IMR-90 (cell line): ENCODE measurements around the gene GGT6. TPM values are rescaled to one million over a fixed set of nuclear protein-coding genes. Genes with fewer than 3 reads are reported as not detected.

Source experiments
- ATAC-seq: fragments of 200-7000 bp; cut with Tn5 transposase; 2 replicates; pipeline ENCODE4 v1.9.1; 2020; ENCODE audit warnings: low read depth, mild to moderate bottlenecking, moderate library complexity
- BruUV-seq: library from RNA; stranded (reverse); fragments of 400-500 nt; replicated peaks from 2 replicates; lab custom pipeline; 2021; lab: Mats Ljungman, UMichigan
- CTCF ChIA-PET: fragments of 300-600 bp; formaldehyde crosslinking; extraction: SDS; loops from one replicate; lab custom pipeline; 2021; ENCODE audit warnings: antibody characterized with exemption; lab: Yijun Ruan, JAX
- POLR2A ChIA-PET: fragments of 300-600 bp; sonication (Branson Sonifier 250); formaldehyde crosslinking; loops from one replicate; lab custom pipeline; 2022; ENCODE audit warnings: antibody characterized with exemption; ENCODE audit not compliant: unreplicated experiment; lab: Charles Lee
- DNase-seq: peaks from one replicate; pipeline ENCODE4 v3.0.0; 2013
- H2AFZ ChIP-seq: replicated peaks from 2 replicates; pipeline ENCODE3; 2013; ENCODE audit warnings: low read length, mild to moderate bottlenecking; ENCODE audit not compliant: poor library complexity
- H2AK5ac ChIP-seq: 2 replicates; pipeline ENCODE4 v1.6.1; 2013; ENCODE audit warnings: low read depth, low read length, inconsistent platforms
- H2AK9ac ChIP-seq: replicated peaks from 2 replicates; pipeline ENCODE3; 2013; ENCODE audit warnings: mild to moderate bottlenecking, low read depth, low read length, moderate library complexity; ENCODE audit not compliant: poor library complexity
- H2BK120ac ChIP-seq: 2 replicates; pipeline ENCODE4 v1.6.1; 2013; ENCODE audit warnings: low read depth, low read length, inconsistent platforms
- H2BK15ac ChIP-seq: 3 replicates; pipeline ENCODE4 v1.6.1; 2013; ENCODE audit warnings: low read depth, low read length, inconsistent platforms
- H2BK20ac ChIP-seq: 2 replicates; pipeline ENCODE4 v1.6.1; 2013; ENCODE audit warnings: low read depth, mild to moderate bottlenecking, inconsistent platforms, low read length, moderate library complexity
- H2BK5ac ChIP-seq: 2 replicates; pipeline ENCODE4 v1.6.1; 2013; ENCODE audit warnings: mild to moderate bottlenecking, low read depth, low read length, inconsistent platforms; ENCODE audit not compliant: poor library complexity, severe bottlenecking
- H3K14ac ChIP-seq: replicated peaks from 2 replicates; pipeline ENCODE4 v1.6.1; 2013; ENCODE audit warnings: low read depth, low read length, inconsistent platforms
- H3K18ac ChIP-seq: 2 replicates; pipeline ENCODE4 v1.6.1; 2013; ENCODE audit warnings: low read depth, low read length, control low read depth
- H3K23ac ChIP-seq: 2 replicates; pipeline ENCODE4 v1.6.1; 2013; ENCODE audit warnings: low read depth, low read length, inconsistent platforms
- H3K27ac ChIP-seq: 2 replicates; pipeline ENCODE4 v1.5.1; 2013; ENCODE audit warnings: mild to moderate bottlenecking, control low read depth, low read length; ENCODE audit not compliant: insufficient read depth
- H3K27me3 ChIP-seq: 2 replicates; pipeline ENCODE4 v1.6.1; 2013; ENCODE audit warnings: low read length; ENCODE audit not compliant: control insufficient read depth, insufficient read depth
- H3K36me3 ChIP-seq: 2 replicates; pipeline ENCODE4 v1.6.1; 2013; ENCODE audit warnings: low read length, mixed read lengths; ENCODE audit not compliant: control insufficient read depth, insufficient read depth
- H3K4ac ChIP-seq: 2 replicates; pipeline ENCODE4 v1.6.1; 2013; ENCODE audit warnings: low read depth, low read length, inconsistent platforms
- H3K4me1 ChIP-seq: 2 replicates; pipeline ENCODE4 v1.6.1; 2013; ENCODE audit warnings: low read length, mixed read lengths; ENCODE audit not compliant: control insufficient read depth, insufficient read depth
- H3K4me2 ChIP-seq: 2 replicates; pipeline ENCODE4 v1.6.1; 2013; ENCODE audit warnings: low read depth, mild to moderate bottlenecking, control low read depth, low read length, moderate library complexity
- H3K4me3 ChIP-seq: 2 replicates; pipeline ENCODE4 v1.5.1; 2013; ENCODE audit warnings: low read depth, mild to moderate bottlenecking, control low read depth, low read length, moderate library complexity; ENCODE audit not compliant: insufficient read depth
- H3K56ac ChIP-seq: 2 replicates; pipeline ENCODE4 v1.6.1; 2013; ENCODE audit warnings: low read length, inconsistent platforms; ENCODE audit not compliant: insufficient read depth; ENCODE audit errors: extremely low read depth
- H3K79me1 ChIP-seq, 2 experiments: 2 replicates each; pipeline ENCODE4 v1.6.1; 2013; ENCODE audit warnings: low read length in 2 of 2, inconsistent platforms in 1 of 2, low read depth in 1 of 2
- H3K9ac ChIP-seq: 2 replicates; pipeline ENCODE4 v1.6.1; 2013; ENCODE audit warnings: low read depth, low read length, control low read depth
- H3K9me1 ChIP-seq: 2 replicates; pipeline ENCODE4 v1.6.1; 2013; ENCODE audit warnings: low read length, inconsistent platforms; ENCODE audit not compliant: insufficient read depth
- H3K9me3 ChIP-seq: 2 replicates; pipeline ENCODE4 v1.6.1; 2013; ENCODE audit warnings: low read length; ENCODE audit not compliant: control insufficient read depth, insufficient read depth
- H4K20me1 ChIP-seq: 2 replicates; pipeline ENCODE4 v1.6.1; 2013; ENCODE audit warnings: low read length, inconsistent platforms; ENCODE audit not compliant: insufficient read depth
- H4K5ac ChIP-seq: 2 replicates; pipeline ENCODE4 v1.6.1; 2013; ENCODE audit warnings: mild to moderate bottlenecking, low read depth, low read length, control low read depth
- H4K8ac ChIP-seq, 2 experiments: 2 replicates each; pipeline ENCODE4 v1.6.1; 2013; ENCODE audit warnings: low read depth in 2 of 2, low read length in 2 of 2, control low read depth in 1 of 2, inconsistent platforms in 1 of 2
- H4K91ac ChIP-seq: 2 replicates; pipeline ENCODE4 v1.6.1; 2013; ENCODE audit warnings: low read depth, low read length, inconsistent platforms; ENCODE audit not compliant: insufficient read depth
- CEBPB ChIP-seq: IDR thresholded peaks from 2 replicates; pipeline ENCODE4 v1.6.1; 2012; ENCODE audit warnings: low read depth, low read length, improper control_type of control experiment
- MXI1 ChIP-seq: IDR thresholded peaks from 2 replicates; pipeline ENCODE4 v1.6.1; 2012; ENCODE audit warnings: low read depth, mild to moderate bottlenecking, low read length, moderate library complexity, borderline replicate concordance
- WGBS, 2 experiments: methylation state at CpG; one replicate each; pipeline versions ENCODE4 v1.1.5 to v1.1.7; 2013; ENCODE audit warnings: missing lambda C conversion rate in 2 of 2; ENCODE audit not compliant: insufficient read length in 1 of 2; ENCODE audit errors: extremely low coverage in 2 of 2; 5-methylcytosine and 5-hydroxymethylcytosine counted together
- dilution Hi-C: fragments of 300-500 bp; cut with HindIII; formaldehyde crosslinking; loops from one replicate; pipeline ENCODE4 v1.14.3; 2018; ENCODE audit warnings: low sequenced_read_pairs; ENCODE audit not compliant: unreplicated experiment
- in situ Hi-C: fragments of 300-500 bp; cut with MboI; formaldehyde crosslinking; loops from 3 replicates; pipeline ENCODE4 v1.14.3; 2019; ENCODE audit warnings: low sequenced_read_pairs, inconsistent platforms, mixed read lengths
- intact Hi-C: fragments of 100-400 bp; cut with micrococcal nuclease; formaldehyde crosslinking; loops from 2 replicates; pipeline ENCODE4 v1.10.0; 2022
- polyA plus RNA-seq, 3 experiments: library from polyadenylated mRNA; depleted of rRNA; stranded (reverse); fragments of >200 nt; gene quantifications; 2 replicates each; pipeline ENCODE4 v1.2.3, GENCODE V29; 2012; ENCODE audit warnings: low replicate concordance in 1 of 3
- total RNA-seq: library from RNA; depleted of rRNA; stranded (reverse); fragments of >200 nt; gene quantifications from 2 replicates; pipeline ENCODE4 v1.2.3, GENCODE V29; 2012
- TF ChIP-seq, protein P1 (sequence below): conservative IDR thresholded peaks from 2 replicates; pipeline ENCODE4 v1.5.1; 2012; ENCODE audit warnings: mild to moderate bottlenecking, low read depth, low read length, improper control_type of control experiment

The GGT6 gene
- total and polyA plus RNA-seq, 2 of the 4 experiments (the other 2 are of a cell fraction): not detected

DNA sequence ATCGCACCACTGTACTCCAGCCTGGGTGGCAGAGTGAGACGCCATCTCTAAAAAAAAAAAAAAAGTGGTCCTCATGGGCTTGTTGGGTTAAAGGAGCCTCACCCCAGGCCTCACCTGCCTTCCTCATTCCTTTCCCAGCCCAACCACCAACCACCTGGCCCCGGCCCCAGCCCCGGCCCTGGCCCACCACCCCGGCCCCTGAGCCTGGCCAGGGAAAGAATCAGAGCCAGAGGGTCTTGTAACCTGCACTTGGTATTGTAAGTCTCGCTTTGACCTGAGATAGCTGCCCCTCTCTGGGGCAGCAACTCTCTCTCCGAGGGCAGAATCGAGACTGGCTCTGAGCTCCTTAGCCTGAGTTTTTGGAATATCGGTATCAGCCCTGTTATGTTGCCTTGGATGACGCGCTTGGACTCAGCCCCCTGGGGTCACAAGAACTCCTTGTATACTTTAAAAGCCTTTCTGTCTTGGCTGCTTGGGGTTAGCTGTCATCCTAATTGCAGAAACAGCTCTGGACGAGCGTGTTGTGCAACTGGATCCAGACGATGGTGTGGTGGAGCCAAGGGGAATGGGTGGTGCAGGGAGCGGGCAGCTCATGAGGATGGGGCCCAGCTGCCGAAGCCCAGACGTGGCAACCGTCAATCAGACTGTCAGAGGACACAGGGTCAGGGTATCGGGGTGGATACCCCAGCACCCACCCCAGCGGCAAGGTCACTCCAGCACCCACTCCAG lies 38.6 kb upstream of the GGT6 start:
- POLR2A ChIA-PET: no interaction called here
- H3K18ac ChIP-seq: peak overlapping the region; percentile 46; the same call in 1 of the 2 replicates

More for the DNA sequence above, 38.6 kb upstream of the GGT6 start:
- H2BK15ac ChIP-seq: no peak overlapping the region
- no peak overlapping the region; the same call in 1 of the 2 replicates for H3K9ac ChIP-seq
- TF ChIP-seq CEBPB (peak; percentile 88), MXI1 (0 out of 2 replicates have a peak, but pooled peaks have one; percentile 25)
- TF ChIP-seq, protein P1, sequence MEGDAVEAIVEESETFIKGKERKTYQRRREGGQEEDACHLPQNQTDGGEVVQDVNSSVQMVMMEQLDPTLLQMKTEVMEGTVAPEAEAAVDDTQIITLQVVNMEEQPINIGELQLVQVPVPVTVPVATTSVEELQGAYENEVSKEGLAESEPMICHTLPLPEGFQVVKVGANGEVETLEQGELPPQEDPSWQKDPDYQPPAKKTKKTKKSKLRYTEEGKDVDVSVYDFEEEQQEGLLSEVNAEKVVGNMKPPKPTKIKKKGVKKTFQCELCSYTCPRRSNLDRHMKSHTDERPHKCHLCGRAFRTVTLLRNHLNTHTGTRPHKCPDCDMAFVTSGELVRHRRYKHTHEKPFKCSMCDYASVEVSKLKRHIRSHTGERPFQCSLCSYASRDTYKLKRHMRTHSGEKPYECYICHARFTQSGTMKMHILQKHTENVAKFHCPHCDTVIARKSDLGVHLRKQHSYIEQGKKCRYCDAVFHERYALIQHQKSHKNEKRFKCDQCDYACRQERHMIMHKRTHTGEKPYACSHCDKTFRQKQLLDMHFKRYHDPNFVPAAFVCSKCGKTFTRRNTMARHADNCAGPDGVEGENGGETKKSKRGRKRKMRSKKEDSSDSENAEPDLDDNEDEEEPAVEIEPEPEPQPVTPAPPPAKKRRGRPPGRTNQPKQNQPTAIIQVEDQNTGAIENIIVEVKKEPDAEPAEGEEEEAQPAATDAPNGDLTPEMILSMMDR: no peak
- no peaks in the 10 kb centered on the region for H3K79me1 ChIP-seq
- ATAC-seq (peak; percentile 83), DNase-seq (peak; percentile 51)
- H3K4me3 ChIP-seq: no peak overlapping the region
- dilution Hi-C loops (no loop called here), intact Hi-C loops (no loop called here), in situ Hi-C loops (no loop called here)
- H2BK5ac ChIP-seq: no peak overlapping the region
- peaks cover 17% of the 10 kb centered on the region for H3K27me3 ChIP-seq
- no peak overlapping the region for H3K4ac ChIP-seq
- H4K8ac ChIP-seq: no peak overlapping the region
- H2AFZ ChIP-seq: peak overlapping the region; percentile 51
- H2AK9ac ChIP-seq: peak overlapping the region; percentile 50
- H3K4me1 ChIP-seq: peaks cover 18% of the 10 kb centered on the region; the same call in 1 of the 2 replicates
- no peak overlapping the region; the same call in 1 of the 2 replicates for H3K23ac ChIP-seq
- BruUV-seq: no TSS peak
- 0% methylated on average over 4 of the region's 20 CpGs; no CpG with 5 or more reads in 1 of the 2 experiments for WGBS, 2 experiments
- H3K9me3 ChIP-seq: no peaks in the 10 kb centered on the region
- H4K20me1 ChIP-seq: no peaks in the 10 kb centered on the region
- H3K9me1 ChIP-seq: peaks cover 3% of the 10 kb centered on the region; the same call in 1 of the 2 replicates
- peak overlapping the region; percentile 56; the same call in 1 of the 2 replicates for H4K91ac ChIP-seq
- H2BK20ac ChIP-seq: no peak overlapping the region
- no peaks in the 10 kb centered on the region for H3K36me3 ChIP-seq
- H4K5ac ChIP-seq: peak overlapping the region; percentile 6; the same call in 1 of the 2 replicates
- H3K4me2 ChIP-seq: peak overlapping the region; percentile 30; the same call in 1 of the 2 replicates
- H3K56ac ChIP-seq: no peak overlapping the region
- H2BK120ac ChIP-seq: no peak overlapping the region
- 0 out of 2 replicates have a peak overlapping the region, but pooled peaks have one; percentile 22 for H3K14ac ChIP-seq
- CTCF ChIA-PET: interaction anchor here (0.6 kb wide), 1 partner anchor 463 kb away, joined by 3 read pairs; no protein-coding TSS in a partner anchor
- peak overlapping the region; percentile 61; the same call in 1 of the 2 replicates for H3K27ac ChIP-seq
- H2AK5ac ChIP-seq: no peak overlapping the region
